Endothelial cell of umbilical vein (primary cell): ENCODE data around the gene RAPH1. TPM values are rescaled to one million over a fixed set of nuclear protein-coding genes. Genes with fewer than 3 reads are reported as not detected.

Source experiments
- BruUV-seq: library from RNA; stranded (reverse); fragments of 400-500 nt; replicated peaks from 2 replicates; lab custom pipeline; 2021; lab: Mats Ljungman, UMichigan
- CTCF ChIA-PET: fragments of 300-600, 350-600 bp; sonication (Branson Sonifier 250); formaldehyde crosslinking; loops from one replicate; lab custom pipeline; 2021; ENCODE audit warnings: antibody characterized with exemption, inconsistent platforms; lab: Charles Lee
- POLR2A ChIA-PET: fragments of 300-600, 350-600 bp; sonication (Branson Sonifier 250); formaldehyde crosslinking; loops from one replicate; lab custom pipeline; 2021; ENCODE audit warnings: antibody characterized with exemption, inconsistent platforms; lab: Charles Lee
- DNase-seq: peaks from one replicate; pipeline ENCODE4 v3.0.0-alpha.2; 2011; ENCODE audit warnings: low read depth, low spot score
- FAIRE-seq: peaks from 2 replicates; lab custom pipeline; 2011; peaks lifted over from hg19 to GRCh38; lab: Jason Lieb, UNC
- H2AFZ ChIP-seq: 2 replicates; pipeline ENCODE4 v1.6.0; 2012; ENCODE audit warnings: low read depth, low read length, control low read depth, inconsistent platforms
- H3K27ac ChIP-seq: 2 replicates; pipeline ENCODE4 v1.5.1; 2011; ENCODE audit warnings: low read depth, mild to moderate bottlenecking, control low read depth, low read length, moderate library complexity; ENCODE audit not compliant: insufficient read depth
- H3K27me3 ChIP-seq, 2 experiments: 2 replicates each; pipeline versions ENCODE4 v1.6.0 to v1.6.1; 2011; ENCODE audit warnings: low read length in 2 of 2, mixed read lengths in 1 of 2; ENCODE audit not compliant: control insufficient read depth in 2 of 2, insufficient read depth in 2 of 2
- H3K36me3 ChIP-seq, 2 experiments: 2 replicates in 1 of 2; 3 replicates in 1 of 2; pipeline ENCODE4 v1.5.1; 2011; ENCODE audit warnings: low read length in 2 of 2, mild to moderate bottlenecking in 1 of 2, moderate library complexity in 1 of 2; ENCODE audit not compliant: control insufficient read depth in 2 of 2, insufficient read depth in 2 of 2; ENCODE audit errors: extremely low read depth in 1 of 2
- H3K4me1 ChIP-seq: 3 replicates; pipeline ENCODE4 v1.5.1; 2011; ENCODE audit warnings: mild to moderate bottlenecking, low read length; ENCODE audit not compliant: control insufficient read depth, insufficient read depth; ENCODE audit errors: extremely low read depth
- H3K4me2 ChIP-seq: 2 replicates; pipeline ENCODE4 v1.6.1; 2011; ENCODE audit warnings: low read length, control low read depth, mixed read lengths; ENCODE audit not compliant: insufficient read depth
- H3K4me3 ChIP-seq, 3 experiments: fragments of 200-600 bp in 1 of 3; sonication (generic), shearing (Covaris generic) in 1 of 3; replicated peaks in 1 of 3; 2 replicates each; pipeline ENCODE4 v1.5.1; 2011 to 2016; ENCODE audit warnings: control low read depth in 3 of 3, low read length in 3 of 3, mild to moderate bottlenecking in 2 of 3, inconsistent platforms in 1 of 3, low read depth in 1 of 3, moderate library complexity in 1 of 3; ENCODE audit not compliant: insufficient read depth in 1 of 3
- H3K79me2 ChIP-seq: 2 replicates; pipeline ENCODE4 v1.6.0; 2012; ENCODE audit warnings: low read length, inconsistent platforms; ENCODE audit not compliant: control insufficient read depth, insufficient read depth
- H3K9ac ChIP-seq: replicated peaks from 2 replicates; pipeline ENCODE3; 2011; ENCODE audit warnings: low read length, control low read depth; ENCODE audit not compliant: insufficient read depth; ENCODE audit errors: extremely low read depth
- H3K9me1 ChIP-seq: replicated peaks from 3 replicates; pipeline ENCODE4 v1.6.0; 2011; ENCODE audit warnings: mild to moderate bottlenecking, low read length; ENCODE audit not compliant: control insufficient read depth, insufficient read depth; ENCODE audit errors: extremely low read depth
- H3K9me3 ChIP-seq: replicated peaks from 2 replicates; pipeline ENCODE4 v1.5.1; 2012; ENCODE audit warnings: low read length, inconsistent platforms; ENCODE audit not compliant: control insufficient read depth, insufficient read depth
- H4K20me1 ChIP-seq: replicated peaks from 2 replicates; pipeline ENCODE3; 2011; ENCODE audit warnings: mild to moderate bottlenecking, low read length; ENCODE audit not compliant: control insufficient read depth, insufficient read depth; ENCODE audit errors: extremely low read depth
- EZH2 ChIP-seq: IDR thresholded peaks from 2 replicates; pipeline ENCODE4 v1.6.1; 2012; ENCODE audit warnings: borderline replicate concordance, low read depth, mild to moderate bottlenecking, moderate library complexity, low read length, inconsistent platforms; ENCODE audit not compliant: severe bottlenecking
- FOS ChIP-seq: IDR thresholded peaks from 2 replicates; pipeline ENCODE4 v1.6.1; 2011; ENCODE audit warnings: mild to moderate bottlenecking, low read length, moderate library complexity, borderline replicate concordance; ENCODE audit not compliant: insufficient read depth
- JUN ChIP-seq: IDR thresholded peaks from 2 replicates; pipeline ENCODE4 v1.6.1; 2011; ENCODE audit warnings: borderline replicate concordance, low read depth; ENCODE audit not compliant: insufficient read length, insufficient read depth
- POLR2A ChIP-seq: IDR thresholded peaks from 2 replicates; pipeline ENCODE4 v1.6.1; 2012; ENCODE audit warnings: low read depth, mild to moderate bottlenecking, control low read depth, low read length
- POLR2AphosphoS5 ChIP-seq: IDR thresholded peaks from 2 replicates; pipeline ENCODE4 v1.6.1; 2012; ENCODE audit warnings: low read depth, mild to moderate bottlenecking, control low read depth, low read length, moderate library complexity; ENCODE audit not compliant: insufficient read depth
- dilution Hi-C: fragments of 300-500 bp; cut with MboI; formaldehyde crosslinking; loops from one replicate; pipeline ENCODE4 v1.15.0; 2019; ENCODE audit warnings: low sequenced_read_pairs; ENCODE audit not compliant: extremely low pct_ligation_motif_present
- intact Hi-C: fragments of 100-400 bp; cut with micrococcal nuclease; formaldehyde crosslinking; loops from one replicate; pipeline ENCODE4 v1.10.0; 2022
- polyA plus RNA-seq, 4 experiments: library from polyadenylated mRNA; depleted of rRNA in 3 of 4; stranded (reverse) in 3 of 4; unstranded in 1 of 4; fragments of >200 nt; gene quantifications; 2 replicates each; pipeline versions ENCODE4 v1.2.1 to v1.2.3, GENCODE V29; 2011 to 2012; ENCODE audit warnings: missing spikeins in 1 of 4
- total RNA-seq: library from RNA; stranded (reverse); gene quantifications from 2 replicates; pipeline ENCODE4 v1.2.3, GENCODE V29; 2021
- TF ChIP-seq, protein P1 (sequence below), 2 donors: IDR thresholded peaks; 1 replicate in 1 of 2; 2 replicates in 1 of 2; pipeline ENCODE4 v1.5.1; 2011; ENCODE audit warnings: low read length in 2 of 2, mild to moderate bottlenecking in 2 of 2, moderate library complexity in 2 of 2, control low read depth in 1 of 2, inconsistent platforms in 1 of 2, low read depth in 1 of 2; ENCODE audit not compliant: insufficient read depth in 1 of 2; ENCODE audit errors: extremely low read depth in 1 of 2

The RAPH1 gene
- total and polyA plus RNA-seq, 2 donors (not counting 3 experiments of a cell fraction or from before 2014, with no cell fraction given): 5.1 to 59.5 TPM

DNA sequence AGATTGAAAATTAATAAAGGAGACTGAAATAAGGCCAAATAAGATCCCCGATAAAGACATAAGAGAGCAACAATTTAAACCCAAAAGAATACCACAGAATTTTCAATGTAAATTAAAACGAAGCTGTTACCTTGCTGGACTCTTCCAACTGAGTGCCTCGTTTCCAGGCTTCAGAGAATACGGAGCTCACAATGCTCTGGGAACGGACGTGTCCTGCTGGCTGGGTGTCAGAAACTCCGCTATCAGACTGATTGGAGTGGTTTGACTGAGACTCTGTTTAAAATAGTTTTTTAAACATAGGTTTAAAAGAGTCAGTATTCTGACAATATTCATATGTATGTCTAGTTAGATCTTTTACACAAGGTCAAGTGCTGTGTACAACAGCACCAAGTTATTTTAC lies 90.4 kb downstream of the RAPH1 start:
- peaks cover 33% of the 10 kb centered on the region for H3K4me1 ChIP-seq
- H3K27me3 ChIP-seq: no peaks in the 10 kb centered on the region
- FAIRE-seq (no peak), DNase-seq (no peak)
- ChIA-PET CTCF (no interaction called here), POLR2A (no interaction called here)
- H4K20me1 ChIP-seq: no peaks in the 10 kb centered on the region
- TF ChIP-seq POLR2A (no peak), EZH2 (no peak), JUN (no peak), FOS (no peak)
- BruUV-seq: no TSS peak
- H3K4me3 ChIP-seq: no peak overlapping the region
- peaks cover 2% of the 10 kb centered on the region for H3K79me2 ChIP-seq
- H3K9ac ChIP-seq: no peak overlapping the region
- no peak overlapping the region for H3K4me2 ChIP-seq
- intact Hi-C loops: no loop called here
- H3K9me3 ChIP-seq: no peaks in the 10 kb centered on the region
- no peaks in the 10 kb centered on the region for H3K9me1 ChIP-seq
- peaks cover 2 to 18% of the 10 kb centered on the region in 2 experiments for H3K36me3 ChIP-seq
- dilution Hi-C loops: no loop called here
- H3K27ac ChIP-seq: peak overlapping the region; percentile 21
- no peak overlapping the region for H2AFZ ChIP-seq

DNA sequence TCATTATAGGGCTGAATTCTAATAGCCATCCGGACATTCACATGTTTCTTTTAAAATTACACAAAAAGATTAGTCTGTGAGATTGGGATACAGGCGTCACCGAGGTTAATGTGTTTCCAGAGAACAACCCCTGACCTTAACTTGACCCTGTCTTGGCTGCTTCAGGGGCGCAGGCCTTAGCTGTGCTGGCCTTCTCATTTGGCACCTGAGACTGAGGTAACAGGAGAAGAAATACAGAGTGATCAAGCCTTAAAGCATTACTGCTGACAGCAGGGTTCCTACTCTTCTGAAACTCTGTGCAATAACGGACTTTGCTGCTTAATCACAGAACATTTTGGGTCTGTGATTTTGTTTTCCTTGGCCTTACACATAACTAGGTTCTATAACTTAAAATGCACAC lies 92.6 kb downstream of the RAPH1 start:
- intact Hi-C loops: no loop called here
- Histone ChIP-seq H3K27ac (no peak overlapping the region), H3K27me3 (no peaks in the 10 kb centered on the region), H4K20me1 (no peaks in the 10 kb centered on the region), H3K9ac (no peak overlapping the region), H3K79me2 (peaks cover 21% of the 10 kb centered on the region), H3K9me1 (no peaks in the 10 kb centered on the region), H2AFZ (no peak overlapping the region), H3K4me2 (no peak overlapping the region), H3K4me1 (peaks cover 33% of the 10 kb centered on the region), H3K4me3 (no peak overlapping the region), H3K9me3 (no peaks in the 10 kb centered on the region), H3K36me3 (peaks cover 5 to 14% of the 10 kb centered on the region in 2 experiments)
- POLR2A ChIA-PET: no interaction called here
- peak; percentile 82 for FAIRE-seq
- TF ChIP-seq, protein P1, sequence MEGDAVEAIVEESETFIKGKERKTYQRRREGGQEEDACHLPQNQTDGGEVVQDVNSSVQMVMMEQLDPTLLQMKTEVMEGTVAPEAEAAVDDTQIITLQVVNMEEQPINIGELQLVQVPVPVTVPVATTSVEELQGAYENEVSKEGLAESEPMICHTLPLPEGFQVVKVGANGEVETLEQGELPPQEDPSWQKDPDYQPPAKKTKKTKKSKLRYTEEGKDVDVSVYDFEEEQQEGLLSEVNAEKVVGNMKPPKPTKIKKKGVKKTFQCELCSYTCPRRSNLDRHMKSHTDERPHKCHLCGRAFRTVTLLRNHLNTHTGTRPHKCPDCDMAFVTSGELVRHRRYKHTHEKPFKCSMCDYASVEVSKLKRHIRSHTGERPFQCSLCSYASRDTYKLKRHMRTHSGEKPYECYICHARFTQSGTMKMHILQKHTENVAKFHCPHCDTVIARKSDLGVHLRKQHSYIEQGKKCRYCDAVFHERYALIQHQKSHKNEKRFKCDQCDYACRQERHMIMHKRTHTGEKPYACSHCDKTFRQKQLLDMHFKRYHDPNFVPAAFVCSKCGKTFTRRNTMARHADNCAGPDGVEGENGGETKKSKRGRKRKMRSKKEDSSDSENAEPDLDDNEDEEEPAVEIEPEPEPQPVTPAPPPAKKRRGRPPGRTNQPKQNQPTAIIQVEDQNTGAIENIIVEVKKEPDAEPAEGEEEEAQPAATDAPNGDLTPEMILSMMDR (IDR thresholded peaks at IDR 0.05; ENCODE audit: extremely low read depth in 1 of 2, insufficient read depth in 1 of 2, low read depth in 1 of 2, low read length in 2 of 2): no peak
- TF ChIP-seq JUN (no peak), POLR2A (no peak), POLR2AphosphoS5 (no peak)
- dilution Hi-C loops: no loop called here
- CTCF ChIA-PET: interaction anchor here (0.9 to 1.2 kb wide), 3 partner anchors 9 to 373 kb away, joined by 3 to 10 read pairs (median 3); no protein-coding TSS in a partner anchor
- no peak for DNase-seq
- BruUV-seq: no TSS peak
